SU-DHL-6 (cell line): ENCODE results near the gene CCNC.

Source experiments
- CTCF ChIP-seq: fragments of 200-600 bp; sonication (generic); IDR thresholded peaks from one replicate; pipeline ENCODE4 v1.5.1; 2017; ENCODE audit warnings: antibody characterized with exemption, mild to moderate bottlenecking, low read length, moderate library complexity; ENCODE audit not compliant: insufficient read depth, poor library complexity, severe bottlenecking
- EZH2phosphoT487 ChIP-seq: fragments of 200-600 bp; sonication (generic), shearing (Covaris generic); conservative IDR thresholded peaks from 2 replicates; pipeline ENCODE4 v1.6.1; 2018; ENCODE audit warnings: mild to moderate bottlenecking, antibody characterized with exemption, low read length, moderate library complexity, mixed read lengths

GRCh38 chr6:99520855-99521632, 47.4 kb downstream of the CCNC start:
- TF ChIP-seq CTCF (peak; percentile 92), EZH2phosphoT487 (no peak)
